Activated CD4-positive, alpha-beta T cell treated with anti-CD3 and anti-CD28 coated beads for 4 hours (primary cell): ENCODE measurements around the gene CDH26.
A peak's percentile ranks its signal among the peaks of the same experiment; 100 is the strongest.

ENCODE experiments used
- DNase-seq, 2 donors: peaks; one replicate each; pipeline ENCODE4 v3.0.0-alpha.2; 2020

Gene CDH26

DNA sequence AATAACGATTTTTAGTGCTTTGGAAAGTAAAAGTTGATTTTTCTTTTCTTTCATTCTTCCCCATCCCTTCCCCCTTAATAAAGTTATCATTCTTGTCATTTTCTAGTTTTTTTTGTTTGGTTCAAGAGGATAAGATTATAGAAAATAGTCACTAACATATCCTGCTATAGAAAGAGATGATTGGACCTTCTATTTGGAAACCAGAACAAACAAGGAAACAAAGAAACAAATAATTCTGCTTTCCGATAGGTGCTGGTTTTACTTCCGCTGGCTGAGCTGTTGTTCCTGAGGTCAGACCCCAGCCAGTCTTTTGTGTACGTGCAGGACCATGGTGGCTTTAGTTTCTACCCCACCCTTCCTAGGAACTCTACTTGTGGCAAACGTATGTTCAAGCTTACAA is at the start of gene CDH26:
Gene CDH26 (plus strand): TSS at position 301 of the 400 bp plus-strand sequence. CDS start 304 bp downstream, outside the sequence.
- no peak for DNase-seq

DNA sequence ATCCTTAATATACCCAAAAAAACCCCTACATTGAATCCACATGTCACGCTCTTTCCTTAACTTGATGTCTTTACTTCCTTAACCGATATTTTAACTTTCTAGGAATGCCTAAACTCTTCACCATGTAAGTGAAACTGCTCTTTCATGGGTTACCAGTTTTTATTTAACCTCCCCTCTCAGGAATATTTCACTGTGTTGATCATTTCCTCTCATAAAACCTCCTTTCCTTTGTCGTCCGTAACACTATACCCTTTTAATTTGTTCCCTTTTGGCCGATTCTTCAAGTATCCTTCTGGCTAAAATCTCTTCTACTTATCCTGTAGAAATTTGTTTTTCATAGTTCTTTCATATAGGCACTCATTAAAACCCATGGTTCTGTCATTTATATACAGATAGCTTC is 49.4 kb upstream of the CDH26 start:
- DNase-seq: no peak

DNA sequence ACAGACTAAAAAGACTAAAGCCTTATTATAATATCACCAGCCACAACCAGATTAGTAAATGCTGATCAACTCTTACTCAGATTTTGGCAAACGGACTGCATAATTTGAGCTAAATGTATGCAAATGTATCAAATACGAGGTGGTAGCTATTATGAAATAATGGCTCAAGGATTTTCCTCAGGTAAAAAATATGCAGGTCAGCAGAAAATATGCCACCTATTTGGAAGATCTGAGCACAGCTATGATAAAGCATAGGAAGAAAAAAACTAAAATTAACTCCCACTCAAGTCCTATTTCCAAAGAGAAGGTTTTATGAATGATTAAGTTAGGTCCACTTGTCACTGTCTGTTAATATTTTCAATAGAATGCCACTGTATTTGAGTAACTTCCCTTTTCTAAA is 47.2 kb upstream of the CDH26 start:
- DNase-seq: no peak

DNA sequence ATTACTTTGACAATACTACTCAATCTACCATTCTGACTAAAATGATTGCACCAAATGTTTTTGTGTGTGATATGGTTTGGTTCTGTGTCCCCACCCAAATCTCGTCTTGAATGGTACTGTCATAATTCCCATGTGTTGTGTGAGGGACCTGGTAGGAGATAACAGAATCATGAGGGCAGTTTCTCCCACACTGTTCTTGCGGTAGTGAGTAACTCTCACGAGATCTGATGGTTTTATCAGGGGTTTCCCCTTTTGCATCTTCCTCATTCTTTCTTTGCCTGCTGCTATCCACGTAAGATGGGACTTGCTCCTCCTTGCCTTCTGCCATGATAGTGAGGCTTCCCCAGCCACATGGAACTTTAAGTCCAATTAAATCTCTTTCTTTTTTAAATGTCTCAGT is 45.6 kb upstream of the CDH26 start:
- no peak for DNase-seq

DNA sequence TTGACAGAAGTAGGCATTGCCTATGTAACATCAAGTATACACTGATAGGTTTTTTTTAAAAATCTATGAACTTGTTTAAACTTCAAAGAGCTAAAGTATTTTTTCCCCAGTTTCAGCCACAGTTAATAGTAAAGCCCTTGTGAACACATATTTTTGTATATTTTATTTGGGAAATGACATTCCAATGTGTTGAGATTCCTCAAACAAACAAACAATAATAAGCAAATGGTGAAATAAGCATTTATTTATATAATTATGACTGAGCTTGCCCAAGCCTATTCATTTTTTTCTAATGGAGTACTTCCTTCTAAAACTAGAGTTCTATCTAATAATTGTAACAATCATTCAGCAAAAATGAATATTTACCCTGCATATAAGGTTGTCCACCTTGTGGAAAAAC is 37.3 kb upstream of the CDH26 start:
- no peak for DNase-seq

DNA sequence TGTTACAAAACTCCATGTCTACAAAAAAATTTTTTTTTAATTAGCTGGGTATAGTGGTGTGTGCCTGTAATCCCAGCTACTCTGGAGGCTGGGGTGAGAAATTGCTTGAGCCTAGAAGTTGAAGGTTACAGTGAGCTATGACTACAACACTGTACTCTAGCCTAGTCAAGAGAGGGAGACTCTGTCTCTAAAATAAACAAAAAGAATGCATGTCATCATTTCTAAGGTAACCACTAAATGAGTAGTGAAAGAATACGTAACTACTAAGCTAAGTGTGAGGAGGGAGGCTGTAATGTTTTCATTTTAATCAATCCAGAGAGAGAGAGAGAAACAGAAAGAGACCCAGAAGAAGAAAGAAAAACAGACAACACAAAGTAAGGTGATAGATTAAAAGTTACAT is 34.7 kb upstream of the CDH26 start:
- DNase-seq: no peak

DNA sequence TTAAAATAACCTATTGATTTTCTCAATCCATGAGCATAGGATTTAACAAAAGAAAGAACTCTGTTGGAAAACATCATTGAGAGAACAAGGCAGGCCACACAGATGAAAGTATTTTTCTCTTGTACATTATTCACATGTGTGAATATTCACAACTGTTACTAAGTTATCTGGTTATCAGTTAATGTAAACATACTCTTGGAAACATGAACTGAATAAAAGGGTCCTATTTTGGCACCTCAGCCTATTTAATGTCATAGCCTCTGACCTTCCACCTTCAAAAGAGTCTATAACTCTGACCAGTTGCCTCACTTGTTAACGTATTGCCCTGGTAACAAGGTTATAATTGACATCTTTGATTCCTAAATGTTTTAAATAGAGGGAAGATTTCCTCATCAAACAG is 32.9 kb upstream of the CDH26 start:
- DNase-seq: no peak

DNA sequence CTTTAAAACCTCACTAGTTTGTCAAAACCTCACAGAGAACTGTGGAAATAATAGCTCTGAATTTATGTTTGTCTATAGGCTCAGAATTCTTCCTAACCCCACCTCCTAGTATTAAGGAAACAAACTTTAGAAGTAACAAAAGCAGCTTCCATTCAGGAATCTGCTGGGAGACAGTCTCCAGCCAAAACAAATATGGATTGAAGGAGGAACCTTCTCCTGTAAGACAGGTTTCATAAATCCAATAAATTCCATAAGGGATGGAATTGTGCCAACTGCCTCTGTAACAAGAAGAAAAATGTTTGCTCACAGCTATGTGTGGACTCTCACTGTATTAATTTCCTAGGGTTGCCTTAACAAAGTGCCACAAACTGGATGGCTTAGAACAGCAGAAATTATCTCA is 32.3 kb upstream of the CDH26 start:
- no peak for DNase-seq

DNA sequence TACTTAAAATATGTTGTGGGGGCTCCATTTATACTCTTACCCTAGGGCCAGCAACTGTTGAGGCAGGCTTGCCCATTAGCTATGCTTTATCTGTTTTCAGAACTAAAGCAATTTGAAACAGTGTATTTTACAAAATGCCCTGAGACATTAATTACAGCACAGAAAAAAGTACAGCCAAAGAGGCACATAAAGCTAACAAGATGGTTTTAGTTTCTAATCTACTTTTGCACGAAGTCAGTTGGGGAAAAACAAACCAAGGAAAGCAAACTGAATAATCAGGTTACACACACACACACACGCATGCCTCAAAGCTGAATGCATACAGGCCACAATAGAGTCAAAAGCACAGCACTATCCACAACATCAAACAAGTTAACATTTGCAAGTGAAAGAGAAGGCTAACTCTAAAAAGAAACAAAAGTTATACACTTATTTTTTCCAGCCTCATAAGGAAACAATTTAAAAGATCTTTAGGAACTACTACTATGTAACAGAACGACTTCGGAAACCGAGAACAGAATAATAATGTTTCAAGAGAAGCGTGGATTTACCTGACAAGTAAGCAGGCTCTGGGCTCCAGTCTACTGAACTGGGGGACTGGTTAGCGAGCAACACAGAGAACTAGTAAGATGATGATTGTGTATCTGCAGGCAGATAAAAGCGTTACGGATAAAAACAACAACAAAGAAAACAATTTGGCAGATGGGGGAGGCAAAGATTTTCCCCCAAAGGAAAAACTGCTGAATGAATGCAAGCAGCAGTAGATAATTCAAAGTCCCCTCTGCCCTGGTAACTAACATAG is 26.5 kb upstream of the CDH26 start:
- DNase-seq: no peak

DNA sequence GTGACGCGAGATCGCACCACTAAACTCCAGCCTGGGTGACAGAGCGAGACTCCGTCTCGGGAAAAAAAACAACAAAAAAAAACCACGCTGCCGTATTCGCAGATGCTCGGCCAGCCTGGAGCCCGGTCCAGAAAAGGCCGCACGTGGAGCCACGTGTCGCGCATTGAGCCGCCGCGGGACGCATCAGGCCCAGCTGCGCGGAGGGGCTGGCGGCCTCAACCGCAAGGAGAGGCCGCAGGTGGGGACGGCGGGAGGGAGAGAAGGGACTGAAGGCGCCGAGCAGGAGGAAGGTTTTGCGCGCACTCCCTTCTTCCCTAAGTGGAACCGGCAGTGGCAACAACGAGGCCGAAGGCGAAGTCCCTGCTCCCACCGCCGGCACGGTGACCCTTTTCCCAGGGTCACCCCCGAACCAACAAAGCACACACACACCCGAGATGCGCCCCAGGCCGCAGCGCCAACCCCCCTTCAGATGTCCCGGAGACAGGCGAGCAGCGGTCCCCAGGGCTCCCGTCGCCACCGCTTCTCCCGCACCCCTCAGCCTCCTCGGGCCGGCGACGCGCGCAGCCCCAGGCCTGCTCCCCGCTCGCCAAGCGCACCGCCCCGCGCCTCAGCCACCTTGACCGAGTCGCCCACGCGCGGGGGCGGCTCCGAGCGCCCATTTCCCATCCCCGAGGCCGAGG is 25.5 kb upstream of the CDH26 start:
- DNase-seq: no peak

DNA sequence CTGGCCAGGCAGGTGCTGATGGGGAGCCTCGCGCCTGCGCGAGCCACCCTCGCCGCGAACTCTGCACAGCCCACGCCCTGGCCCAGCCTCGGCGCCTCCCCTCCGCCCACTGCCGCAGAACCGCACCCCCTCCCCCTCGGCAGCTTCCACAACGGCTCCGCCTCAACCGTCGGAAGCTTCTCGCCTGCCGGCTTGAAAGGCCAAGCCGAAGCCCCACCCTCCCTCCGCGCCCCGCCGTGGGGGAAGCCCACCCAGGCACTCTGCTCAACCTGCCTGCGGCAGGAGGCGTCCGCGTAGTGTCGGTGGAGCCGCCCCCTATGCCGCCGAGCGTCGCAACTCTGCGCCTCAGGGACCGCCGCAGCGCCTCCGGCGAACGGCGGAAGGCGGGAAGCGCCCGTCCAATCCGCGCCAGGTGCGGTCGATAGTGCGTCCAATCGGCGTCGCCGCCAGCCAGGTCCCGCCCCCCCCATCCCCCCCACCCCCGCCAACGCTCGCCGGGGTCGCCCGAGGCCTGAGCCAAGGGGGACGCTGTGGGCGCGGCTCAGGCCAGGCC is 24.9 kb upstream of the CDH26 start, which contains the start of gene SYCP2:
Gene SYCP2 (minus strand): TSS at position 342 of the 553 bp plus-strand sequence. CDS start 11,224 bp downstream, outside the sequence.
- peak; percentile 57 to 67 for DNase-seq

DNA sequence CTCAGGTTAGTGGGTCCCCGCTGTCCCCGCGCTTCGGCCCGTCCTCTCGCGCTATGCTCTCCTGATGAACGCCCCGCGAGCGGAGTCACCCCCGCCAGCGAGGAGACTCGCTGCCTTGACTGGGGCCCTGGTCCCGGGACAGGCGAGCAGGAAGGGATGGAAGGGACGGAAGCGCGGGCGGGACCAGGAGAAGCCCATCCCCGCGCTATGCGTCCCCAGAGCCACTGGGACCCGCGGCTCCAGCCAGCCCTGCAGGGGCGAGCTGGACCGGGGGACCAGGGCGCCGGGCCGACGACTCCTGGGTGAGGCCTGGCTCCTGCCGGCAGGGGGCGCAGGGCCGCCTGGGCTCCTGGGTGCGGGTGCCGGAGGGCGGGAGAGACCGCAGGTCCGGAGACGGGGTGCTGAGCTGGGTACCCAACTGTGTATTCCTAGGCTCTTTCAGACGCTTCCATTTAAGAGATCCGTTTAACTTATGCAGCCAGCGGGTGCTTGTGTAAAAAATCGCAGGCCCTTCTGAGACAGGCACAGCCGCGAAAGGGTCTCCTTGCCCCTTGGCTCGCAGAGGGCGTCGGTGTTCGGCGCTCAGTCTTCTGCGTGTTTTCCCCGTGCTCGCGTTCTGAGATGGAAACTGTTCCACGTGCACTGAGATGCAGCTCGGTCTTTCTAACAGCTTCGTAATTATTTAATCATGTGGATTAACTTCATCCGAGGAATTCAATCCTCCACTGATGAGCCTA is 24.2 kb upstream of the CDH26 start:
- DNase-seq: peak; percentile 74 to 77

DNA sequence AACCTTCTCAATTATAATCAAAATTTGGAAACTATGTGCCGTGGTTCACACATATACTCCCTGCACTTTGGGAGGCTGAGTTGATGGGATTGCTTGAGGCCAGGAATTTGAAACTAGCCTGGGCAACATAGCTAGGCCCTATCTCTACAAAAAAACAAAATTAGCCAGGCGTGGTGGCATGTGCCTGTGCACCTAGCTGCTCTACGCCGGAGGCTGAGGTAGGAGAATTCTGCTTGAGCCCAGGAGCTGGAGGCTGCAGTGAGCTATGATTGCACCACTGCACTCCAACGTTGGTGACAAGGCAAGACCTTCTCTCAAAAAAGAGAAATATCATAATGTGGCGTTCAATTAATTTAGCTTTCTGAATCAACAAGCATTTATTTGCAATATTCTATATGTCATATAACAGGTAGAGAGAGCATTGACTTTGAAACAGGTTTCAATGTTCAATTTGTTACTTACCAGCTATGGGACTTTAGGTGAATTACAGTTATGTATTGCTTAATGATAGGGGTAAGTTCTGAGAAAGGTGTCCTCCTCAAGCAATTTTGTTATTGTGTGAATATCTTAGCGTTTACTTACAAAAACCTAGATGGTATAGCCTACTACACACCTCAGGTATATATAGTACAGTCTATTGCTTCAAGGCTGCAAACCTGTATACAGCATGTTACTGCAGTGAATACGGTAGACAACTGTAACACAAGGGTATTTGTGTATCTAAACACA is 22.6 kb upstream of the CDH26 start:
- no peak for DNase-seq

DNA sequence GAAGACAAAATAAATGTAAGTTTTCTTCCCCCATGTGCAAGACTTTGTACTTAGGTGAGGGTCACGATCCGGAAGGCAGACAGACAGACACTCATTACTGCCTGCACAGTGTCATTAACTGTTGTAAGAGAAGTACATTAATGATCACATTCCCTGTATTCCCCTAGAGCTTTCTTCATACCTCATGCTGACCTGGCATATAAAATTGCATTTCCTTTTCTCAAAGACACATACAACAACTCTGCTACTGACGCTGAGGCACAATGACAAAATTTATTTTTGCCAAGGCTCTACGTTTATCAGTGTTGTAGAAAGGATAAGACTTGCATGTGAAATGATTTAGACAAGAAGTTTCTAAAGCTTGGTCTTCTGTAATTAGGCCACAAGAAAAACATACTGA is 21.8 kb upstream of the CDH26 start:
- DNase-seq: no peak

DNA sequence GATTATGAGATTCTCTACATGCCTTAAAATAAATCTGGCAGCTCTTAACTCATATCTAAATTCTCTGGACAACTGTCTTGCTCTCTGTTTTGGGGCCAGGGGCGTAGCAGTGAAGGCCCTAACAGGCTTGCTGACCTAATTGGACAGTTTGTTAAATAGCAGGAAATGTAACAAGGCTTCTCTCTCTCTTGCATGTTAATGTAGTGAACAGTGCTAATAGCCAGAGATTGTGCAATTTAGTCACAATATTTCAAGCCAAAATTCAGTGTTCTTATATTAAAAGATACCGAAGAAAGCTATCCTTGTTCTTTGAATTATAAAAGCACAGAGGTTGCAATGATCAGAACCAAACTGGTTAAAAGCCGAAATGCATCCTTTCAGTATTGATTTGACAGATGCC is 21.1 kb upstream of the CDH26 start:
- no peak for DNase-seq

DNA sequence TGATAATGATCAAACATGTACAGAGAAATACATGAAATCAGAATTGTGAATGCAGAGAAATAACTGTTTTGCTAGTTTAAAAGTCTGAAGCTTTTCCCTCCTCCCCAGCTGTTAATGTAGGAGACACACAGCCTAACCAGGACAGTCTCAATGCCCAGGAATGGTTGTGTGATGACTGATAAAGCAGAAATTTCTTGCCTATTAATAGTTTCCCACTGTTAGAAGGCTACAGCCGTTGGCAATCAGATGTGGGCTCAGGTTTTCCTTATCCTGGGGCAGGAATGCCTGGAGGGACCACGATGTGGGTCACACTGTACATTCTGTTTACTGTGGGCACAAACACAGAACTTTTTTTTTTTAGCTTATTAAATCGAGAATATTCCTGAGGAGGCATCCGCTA is 20.0 kb upstream of the CDH26 start:
- no peak for DNase-seq

DNA sequence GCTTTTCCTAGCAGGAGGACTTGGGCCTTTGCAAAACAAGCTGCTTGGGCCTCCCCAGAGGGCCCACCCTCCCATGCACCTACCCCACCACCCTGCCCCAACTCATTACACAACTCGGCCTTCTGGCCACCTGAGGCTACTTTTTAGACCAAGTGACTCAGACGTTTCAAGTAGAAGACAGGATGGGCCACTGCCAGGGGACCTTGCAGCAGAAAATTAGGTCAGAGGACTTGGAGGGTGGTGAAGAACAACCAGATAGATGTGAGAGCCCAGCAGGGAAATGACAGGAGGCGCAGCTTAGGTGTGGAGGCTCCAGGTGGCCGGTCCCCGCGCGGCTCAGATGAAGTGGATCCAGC is 19.5 kb upstream of the CDH26 start:
- no peak for DNase-seq

DNA sequence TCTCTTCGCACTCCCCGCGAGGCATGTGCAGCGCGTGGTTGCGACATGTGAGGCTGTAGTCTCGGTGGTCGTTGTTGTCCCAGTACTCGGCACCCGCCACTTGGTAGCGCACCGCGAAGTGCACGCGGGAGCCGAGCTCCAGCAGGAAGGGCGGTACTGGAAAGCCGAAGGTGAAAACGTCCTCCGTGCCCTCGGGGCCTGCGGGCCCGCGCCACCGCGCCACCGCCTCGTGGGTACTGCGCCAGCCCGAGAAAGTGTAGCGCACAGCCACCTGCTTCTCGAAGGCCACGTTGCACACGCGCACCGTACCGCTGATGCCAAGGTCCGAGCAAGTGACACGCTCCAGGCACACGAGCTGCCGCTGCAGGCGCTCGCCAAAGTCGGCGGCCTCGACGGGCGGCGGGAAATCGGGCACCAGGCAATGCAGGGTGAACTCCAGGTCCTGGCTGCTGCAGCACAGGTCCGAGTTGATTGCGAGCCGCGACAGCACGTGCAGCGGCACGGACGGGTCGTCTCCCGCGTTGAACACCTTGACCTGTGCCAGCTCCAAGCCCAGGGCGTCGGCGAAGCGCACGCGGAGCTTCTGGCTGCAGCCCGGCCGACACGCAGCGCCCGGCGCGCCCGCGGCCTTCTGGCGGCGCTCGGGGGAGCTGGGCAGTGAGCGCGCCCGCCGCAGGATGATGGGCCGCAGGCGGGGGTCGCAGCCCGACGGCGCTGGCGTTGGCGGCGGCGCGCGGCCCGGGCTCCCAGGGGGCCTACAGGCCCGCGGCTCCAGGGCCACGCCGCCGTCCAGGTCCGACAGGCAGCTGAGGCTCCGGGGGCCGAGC is 19.0 kb upstream of the CDH26 start:
- DNase-seq: no peak

DNA sequence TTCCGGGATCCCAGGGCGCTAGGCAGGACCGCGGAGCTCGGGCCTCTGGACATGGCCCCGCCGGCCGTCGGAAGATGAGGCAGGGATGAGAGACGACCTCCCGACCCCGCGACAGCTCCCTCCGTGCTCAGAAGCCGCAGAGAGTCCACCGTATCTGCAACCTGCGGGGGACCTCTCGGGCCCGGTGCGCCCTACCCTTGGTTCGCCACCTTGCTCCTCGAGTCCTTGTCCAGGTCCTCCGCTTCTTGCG is 18.4 kb upstream of the CDH26 start:
- no peak for DNase-seq

DNA sequence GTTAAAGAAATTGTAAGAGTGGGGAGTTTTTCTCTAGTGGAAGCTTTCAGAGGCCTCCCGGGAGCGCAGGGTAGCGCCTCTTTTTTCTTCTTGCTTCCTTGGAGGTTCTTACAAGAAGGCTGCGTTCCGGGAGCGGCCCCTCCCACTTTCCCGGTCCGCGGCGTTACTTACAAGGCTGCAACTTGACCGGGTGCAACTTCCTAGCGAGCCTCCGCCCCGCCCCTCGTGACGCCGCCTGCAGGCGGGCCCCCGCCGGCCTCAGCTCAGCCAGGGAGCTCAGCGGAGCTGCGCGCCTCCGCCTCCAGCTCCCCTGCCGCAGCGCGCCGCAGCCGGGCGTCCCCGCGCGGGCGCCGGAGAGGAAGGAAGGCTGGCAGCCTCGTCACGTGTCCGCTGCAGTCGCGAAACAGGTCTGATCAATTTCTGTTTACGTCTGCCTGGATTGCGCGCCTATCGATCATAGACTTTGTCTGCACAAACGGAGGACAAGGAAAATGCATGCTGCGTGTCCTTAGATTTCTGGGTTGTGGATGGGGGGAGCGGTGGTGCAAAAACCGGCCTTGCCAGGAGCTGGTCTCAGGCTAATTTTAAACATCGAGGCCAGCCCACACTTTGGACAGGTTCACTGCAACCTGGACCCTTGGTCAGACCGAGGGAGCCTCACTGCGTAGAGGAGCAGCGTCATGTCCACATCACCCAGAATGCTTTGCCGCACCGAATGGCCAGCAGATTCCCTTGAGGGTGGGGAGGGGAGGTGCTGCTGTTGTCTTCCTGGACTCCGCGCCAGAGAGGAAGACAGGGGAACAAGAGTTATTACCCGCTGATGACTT is 17.9 kb upstream of the CDH26 start, which contains the start of the genes FAM217B and PPP1R3D:
Gene FAM217B (plus strand): TSS at position 261 of the 827 bp plus-strand sequence. CDS start 3,555 bp downstream, outside the sequence.
Gene PPP1R3D (minus strand): TSS at position 177 of the 827 bp plus-strand sequence. CDS start 374 bp downstream, outside the sequence.
- peak; percentile 83 for DNase-seq

DNA sequence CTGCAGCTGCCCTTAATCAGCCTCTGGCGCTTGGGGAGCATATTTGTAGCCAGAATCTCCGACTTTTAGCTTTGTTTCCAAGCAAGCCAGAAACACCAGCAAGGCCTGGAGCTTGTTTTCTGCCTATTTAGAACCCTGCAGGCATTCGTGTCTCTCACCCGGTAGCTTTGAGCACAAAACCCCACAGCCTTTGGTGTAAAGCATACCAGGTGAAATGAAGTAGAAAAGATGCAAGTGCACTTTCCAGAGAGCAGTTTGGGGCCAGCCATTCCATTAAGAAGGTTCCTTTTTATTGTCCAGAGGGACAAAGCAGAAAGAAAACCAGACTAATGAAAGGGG is 17.3 kb upstream of the CDH26 start:
- no peak for DNase-seq
